Lower lobe of right lung (tissue), 2 donors: ENCODE data around the gene NECTIN4. TPM values are rescaled to one million over a fixed set of nuclear protein-coding genes. Genes with fewer than 3 reads are reported as not detected.
"Not testable (repeated sequence)": the region's sequence is repeated elsewhere in the genome, so short reads cannot be mapped to it uniquely, and the experiment has no call there.

Experiments used
- ATAC-seq, 2 donors: fragments of 200-7000 bp; cut with Tn5 transposase; one replicate each; pipeline ENCODE4 v1.9.1; 2020 to 2022; ENCODE audit warnings: mild to moderate bottlenecking in 2 of 2, moderate library complexity in 2 of 2
- DNase-seq: peaks from one replicate; pipeline ENCODE4 v3.0.0-alpha.2; 2020
- H3K27ac ChIP-seq: fragments of 200-600 bp; one replicate; pipeline ENCODE4 v1.8.0; 2022
- H3K27me3 ChIP-seq: fragments of 200-600 bp; one replicate; pipeline ENCODE4 v1.8.0; 2022; ENCODE audit warnings: low read depth
- H3K36me3 ChIP-seq: fragments of 200-600 bp; one replicate; pipeline ENCODE4 v1.8.0; 2022; ENCODE audit warnings: mild to moderate bottlenecking
- H3K4me1 ChIP-seq: fragments of 200-600 bp; one replicate; pipeline ENCODE4 v1.8.0; 2022
- H3K4me3 ChIP-seq: fragments of 200-600 bp; one replicate; pipeline ENCODE4 v1.8.0; 2022; ENCODE audit warnings: mild to moderate bottlenecking
- H3K9me3 ChIP-seq: fragments of 200-600 bp; one replicate; pipeline ENCODE4 v1.8.0; 2022
- intact Hi-C: fragments of 100-400 bp; cut with DNase I; formaldehyde crosslinking; loops from one replicate; pipeline ENCODE4 v1.11.0; 2022
- total RNA-seq: library from RNA; stranded (reverse); fragmentation: NEBNext Ultra II Directional; extraction: Animal tissue kit (Norgen Biotek cat#: 25700); gene quantifications from one replicate; pipeline ENCODE4 v1.2.1, GENCODE V29; 2021
- TF ChIP-seq, protein P1 (sequence below): fragments of 200-600 bp; IDR thresholded peaks from one replicate; pipeline ENCODE4 v1.8.0; 2022; ENCODE audit warnings: antibody characterized with exemption, mild to moderate bottlenecking
- donor health status: DM: no; HTN: yes; CAD: no; lungs with severe emphysema.

Gene NECTIN4
- total RNA-seq, 1 donor from 2014 or later: 6.2 TPM

DNA sequence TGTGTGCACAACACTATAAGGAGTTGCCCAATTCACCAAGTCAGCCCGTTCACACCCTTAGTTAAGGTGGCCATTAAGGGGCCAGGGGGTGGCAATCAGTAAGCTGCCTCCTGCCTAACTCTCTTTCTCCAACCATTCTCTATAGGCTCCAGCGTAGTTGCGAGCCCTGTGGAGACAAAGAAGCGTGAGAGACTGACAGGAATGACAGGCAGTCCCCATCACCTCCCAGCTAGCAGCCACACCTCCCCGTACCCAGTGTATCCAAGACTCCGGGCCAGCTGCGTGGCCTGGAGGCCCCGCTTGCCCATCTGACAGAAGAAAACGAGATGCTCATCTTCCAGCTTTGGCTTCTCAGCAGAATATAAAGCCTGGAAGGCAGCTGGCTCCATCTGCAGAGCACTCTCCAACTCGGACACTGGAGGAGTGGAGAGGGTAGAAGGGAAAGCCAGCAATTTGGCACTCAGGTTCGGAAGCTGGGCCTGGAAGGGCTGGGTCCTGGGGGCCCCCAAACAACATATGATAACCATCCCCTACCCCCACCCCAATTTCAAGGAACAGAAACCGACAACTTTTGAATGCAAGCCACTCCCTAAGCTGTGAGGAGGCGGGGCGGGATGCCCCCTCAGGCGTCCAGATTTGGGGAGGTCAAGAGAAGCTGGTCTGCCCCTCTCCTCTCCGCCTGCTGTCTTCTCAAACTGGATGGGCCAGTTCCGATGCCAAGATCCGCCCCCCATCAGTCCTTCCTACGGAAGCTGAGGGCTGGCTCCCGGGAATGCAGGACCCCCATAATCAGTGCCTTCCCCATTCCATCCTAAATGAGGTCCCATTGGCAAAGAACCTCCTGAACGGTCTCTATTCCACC is 51.5 kb downstream of the NECTIN4 start:
- Histone ChIP-seq H3K4me3 (peak overlapping the region; percentile 67), H3K27me3 (no peaks in the 10 kb centered on the region), H3K9me3 (no peaks in the 10 kb centered on the region), H3K4me1 (peaks cover 28% of the 10 kb centered on the region), H3K27ac (peak overlapping the region; percentile 80), H3K36me3 (peaks cover 43% of the 10 kb centered on the region)
- intact Hi-C loops: no loop called here
- peak; percentile 60 for DNase-seq
- ATAC-seq: peak; percentile 36 to 65
- TF ChIP-seq, protein P1, sequence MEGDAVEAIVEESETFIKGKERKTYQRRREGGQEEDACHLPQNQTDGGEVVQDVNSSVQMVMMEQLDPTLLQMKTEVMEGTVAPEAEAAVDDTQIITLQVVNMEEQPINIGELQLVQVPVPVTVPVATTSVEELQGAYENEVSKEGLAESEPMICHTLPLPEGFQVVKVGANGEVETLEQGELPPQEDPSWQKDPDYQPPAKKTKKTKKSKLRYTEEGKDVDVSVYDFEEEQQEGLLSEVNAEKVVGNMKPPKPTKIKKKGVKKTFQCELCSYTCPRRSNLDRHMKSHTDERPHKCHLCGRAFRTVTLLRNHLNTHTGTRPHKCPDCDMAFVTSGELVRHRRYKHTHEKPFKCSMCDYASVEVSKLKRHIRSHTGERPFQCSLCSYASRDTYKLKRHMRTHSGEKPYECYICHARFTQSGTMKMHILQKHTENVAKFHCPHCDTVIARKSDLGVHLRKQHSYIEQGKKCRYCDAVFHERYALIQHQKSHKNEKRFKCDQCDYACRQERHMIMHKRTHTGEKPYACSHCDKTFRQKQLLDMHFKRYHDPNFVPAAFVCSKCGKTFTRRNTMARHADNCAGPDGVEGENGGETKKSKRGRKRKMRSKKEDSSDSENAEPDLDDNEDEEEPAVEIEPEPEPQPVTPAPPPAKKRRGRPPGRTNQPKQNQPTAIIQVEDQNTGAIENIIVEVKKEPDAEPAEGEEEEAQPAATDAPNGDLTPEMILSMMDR: no peak

DNA sequence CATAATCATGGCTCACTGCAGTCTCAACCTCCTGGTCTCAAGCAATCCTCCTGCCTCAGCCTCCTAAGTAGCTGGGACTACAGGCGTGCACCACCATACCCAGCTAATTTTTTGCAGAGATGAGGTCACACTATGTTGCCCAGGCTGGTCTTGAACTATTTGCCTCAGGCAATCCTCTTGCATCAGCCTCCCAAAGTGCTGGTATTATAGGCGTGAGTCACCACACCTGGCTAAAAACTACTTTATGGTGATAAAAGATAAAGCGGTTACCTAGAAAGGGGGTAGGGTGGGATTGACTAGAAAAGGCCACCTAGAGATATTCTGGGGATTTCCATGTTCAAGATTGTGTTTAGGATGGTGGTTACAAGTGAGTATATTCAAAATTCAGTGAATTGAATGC is 55.6 kb downstream of the NECTIN4 start:
- Histone ChIP-seq H3K4me1 (peaks cover 15% of the 10 kb centered on the region), H3K27ac (no peak overlapping the region), H3K9me3 (no peaks in the 10 kb centered on the region), H3K27me3 (no peaks in the 10 kb centered on the region), H3K36me3 (peaks cover 2% of the 10 kb centered on the region), H3K4me3 (no peak overlapping the region)
- TF ChIP-seq, protein P1: no peak
- intact Hi-C loops: no loop called here
- DNase-seq (no peak), ATAC-seq (no peak)

DNA sequence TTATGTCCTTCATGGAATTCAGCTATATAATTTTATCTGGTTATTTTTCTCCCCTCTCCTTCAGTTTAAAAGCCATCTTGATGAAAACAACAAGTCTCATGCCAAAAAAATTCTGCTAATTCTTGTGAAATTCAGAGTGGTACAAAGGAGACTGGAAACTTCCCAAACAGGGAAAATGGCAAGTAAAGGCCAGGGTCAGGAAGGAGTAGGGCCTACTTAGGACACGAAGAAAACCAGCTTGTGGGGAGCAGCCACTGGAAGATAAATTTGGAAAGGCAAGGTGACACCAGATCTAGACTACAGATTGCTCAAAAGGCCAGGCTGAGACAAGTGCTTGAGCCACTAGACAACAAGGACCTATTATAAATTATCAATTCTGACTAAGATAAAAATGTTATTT is 56.9 kb downstream of the NECTIN4 start:
- ATAC-seq: peak in 1 of 2 donors; percentile 7

DNA sequence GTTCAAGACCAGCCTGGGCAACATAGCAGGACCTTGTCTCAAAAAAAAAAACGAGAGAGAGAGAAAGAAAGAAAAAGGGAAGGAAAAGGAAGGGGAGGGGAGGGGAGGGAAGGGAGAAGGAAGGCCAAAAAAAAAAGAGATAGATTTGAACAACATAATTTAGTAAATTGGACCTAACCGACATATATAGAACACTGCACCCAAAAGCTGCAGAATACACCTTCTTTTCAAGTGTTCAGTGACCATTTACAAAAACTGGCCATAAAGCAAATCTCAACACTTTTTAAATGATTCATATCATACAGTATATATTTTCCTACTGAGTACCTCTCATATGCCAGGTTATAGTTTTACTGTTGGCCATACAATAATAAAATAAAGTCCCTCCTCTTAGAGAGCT is 57.5 kb downstream of the NECTIN4 start:
- Histone ChIP-seq H3K27me3 (no peaks in the 10 kb centered on the region), H3K27ac (no peak overlapping the region), H3K4me3 (no peak overlapping the region), H3K4me1 (peaks cover 5% of the 10 kb centered on the region), H3K36me3 (no peaks in the 10 kb centered on the region), H3K9me3 (no peaks in the 10 kb centered on the region)
- intact Hi-C loops: no loop called here
- no peak for DNase-seq
- no peak for ATAC-seq
- TF ChIP-seq, protein P1: no peak

More for the DNA sequence above, 56.9 kb downstream of the NECTIN4 start:
- H3K4me3 ChIP-seq: no peak overlapping the region
- H3K27ac ChIP-seq: no peak overlapping the region
- H3K9me3 ChIP-seq: no peaks in the 10 kb centered on the region
- peaks cover 5% of the 10 kb centered on the region for H3K4me1 ChIP-seq
- H3K36me3 ChIP-seq: no peaks in the 10 kb centered on the region
- DNase-seq: no peak
- no peaks in the 10 kb centered on the region for H3K27me3 ChIP-seq
- TF ChIP-seq, protein P1: no peak
- intact Hi-C loops: no loop called here

DNA sequence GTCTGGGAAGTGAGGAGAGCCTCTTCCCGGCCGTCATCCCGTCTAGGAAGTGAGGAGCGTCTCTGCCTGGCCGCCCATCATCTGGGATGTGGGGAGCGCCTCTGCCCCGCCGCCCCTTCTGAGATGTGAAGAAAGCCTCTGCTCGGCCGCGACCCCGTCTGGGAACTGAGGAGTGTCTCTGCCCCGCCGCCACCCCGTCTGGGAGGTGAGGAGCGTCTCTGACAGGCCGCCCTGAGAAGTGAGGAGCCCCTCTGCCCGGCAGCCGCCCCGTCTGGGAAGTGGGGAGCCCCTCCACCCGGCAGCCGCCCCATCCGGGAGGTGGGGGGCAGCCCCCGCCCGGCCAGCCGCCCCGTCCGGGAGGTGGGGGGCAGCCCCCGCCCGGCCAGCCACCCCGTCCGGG is 59.9 kb downstream of the NECTIN4 start:
- H3K27ac ChIP-seq, H3K4me1 ChIP-seq, H3K36me3 ChIP-seq, ATAC-seq, H3K9me3 ChIP-seq, intact Hi-C loops, H3K4me3 ChIP-seq, H3K27me3 ChIP-seq, DNase-seq: not testable (repeated sequence)

DNA sequence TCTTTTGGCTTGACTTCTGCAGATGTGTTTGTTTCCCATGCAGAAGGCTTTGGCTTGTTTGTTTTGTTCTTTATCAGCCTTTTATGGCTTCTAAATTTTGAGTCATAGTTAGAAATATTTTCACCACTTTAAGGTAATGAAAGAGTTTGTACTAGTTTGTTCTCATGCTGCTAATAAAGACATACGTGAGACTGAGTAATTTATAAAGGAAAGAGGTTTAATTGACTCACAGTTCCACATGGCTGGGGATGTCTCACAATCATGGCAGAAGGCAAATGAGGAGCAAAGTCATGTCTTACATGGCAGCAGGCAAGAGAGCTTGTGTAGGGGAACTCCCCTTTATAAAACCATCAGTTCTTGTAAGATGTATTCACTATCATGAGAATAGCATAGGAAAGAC is 62.4 kb downstream of the NECTIN4 start:
- H3K27me3 ChIP-seq, H3K27ac ChIP-seq, DNase-seq, H3K4me1 ChIP-seq, H3K4me3 ChIP-seq, intact Hi-C loops, H3K36me3 ChIP-seq, ATAC-seq, H3K9me3 ChIP-seq: not testable (repeated sequence)

DNA sequence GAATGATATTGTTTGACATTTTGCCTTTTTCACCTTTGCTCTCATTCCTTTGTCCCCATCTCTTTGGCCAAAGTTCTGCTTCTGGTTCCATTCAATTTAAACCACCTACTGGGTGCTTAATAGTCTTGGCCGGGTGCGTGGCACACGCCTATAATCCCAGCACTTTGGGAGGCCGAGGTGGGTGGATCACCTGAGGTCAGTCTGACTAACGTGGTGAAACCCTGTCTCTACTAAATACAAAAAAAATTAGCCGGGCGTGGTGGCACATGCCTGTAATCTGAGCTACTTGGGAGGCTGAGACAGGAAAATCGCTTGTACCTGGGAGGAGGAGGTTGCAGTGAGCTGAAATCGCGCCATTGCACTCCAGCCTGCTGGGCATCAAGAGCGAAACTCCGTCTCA is 66.9 kb downstream of the NECTIN4 start:
- H3K36me3 ChIP-seq, H3K27ac ChIP-seq, H3K27me3 ChIP-seq, intact Hi-C loops, DNase-seq, H3K9me3 ChIP-seq, H3K4me3 ChIP-seq, ATAC-seq: not testable (repeated sequence)
- peaks cover 32% of the 10 kb centered on the region for H3K4me1 ChIP-seq
